Right lobe of liver (tissue), 6 donors: Measurements from ENCODE around the gene FAM83D. TPM values are rescaled to one million over a fixed set of nuclear protein-coding genes. Genes with fewer than 3 reads are reported as not detected.
A peak's percentile ranks its signal among the peaks of the same experiment; 100 is the strongest.

Experiments used
- ATAC-seq, 4 donors: fragments of 200-7000 bp; cut with Tn5 transposase; one replicate each; pipeline ENCODE4 v1.9.1; 2020; ENCODE audit warnings: mild to moderate bottlenecking in 4 of 4, moderate library complexity in 4 of 4
- DNase-seq, 3 donors: peaks; one replicate each; pipeline ENCODE4 v3.0.0-alpha.2; 2020
- H3K27ac ChIP-seq, 3 donors: fragments of 200-600 bp; one replicate each; pipeline ENCODE4 v1.8.0; 2022
- H3K27me3 ChIP-seq, 2 donors: fragments of 200-600 bp; one replicate each; pipeline ENCODE4 v1.8.0; 2022
- H3K36me3 ChIP-seq, 4 donors: fragments of 200-600 bp; sonication (generic) in 1 of 4; one replicate each; pipeline versions ENCODE4 v1.5.1 to v1.8.0; 2017 to 2022; ENCODE audit warnings: control low read depth in 1 of 4
- H3K4me1 ChIP-seq, 4 donors: fragments of 200-600 bp; sonication (generic) in 1 of 4; one replicate each; pipeline versions ENCODE4 v1.5.1 to v1.8.0; 2017 to 2022; ENCODE audit warnings: control low read depth in 1 of 4
- H3K4me3 ChIP-seq, 3 donors: fragments of 200-600 bp; one replicate each; pipeline ENCODE4 v1.8.0; 2022
- H3K9me3 ChIP-seq, 4 donors: fragments of 200-600 bp; sonication (generic) in 1 of 4; one replicate each; pipeline versions ENCODE4 v1.5.1 to v1.8.0; 2017 to 2022; ENCODE audit warnings: control low read depth in 1 of 4
- CTCF ChIP-seq, 4 donors: fragments of 200-600 bp in 3 of 4; fragments of 450-650 bp in 1 of 4; IDR thresholded peaks; one replicate each; pipeline versions ENCODE4 v1.5.1 to v1.8.0; 2016 to 2022; ENCODE audit warnings: antibody characterized with exemption in 4 of 4, mild to moderate bottlenecking in 2 of 4
- POLR2A ChIP-seq: fragments of 450-650 bp; IDR thresholded peaks from one replicate; pipeline ENCODE4 v1.6.1; 2017; ENCODE audit warnings: antibody characterized with exemption, mild to moderate bottlenecking
- WGBS: methylation state at CpG from one replicate; pipeline ENCODE4 v1.1.6; 2018; ENCODE audit warnings: low coverage, low lambda C conversion rate; ENCODE audit not compliant: insufficient coverage; ENCODE audit errors: missing lambda C conversion rate; 5-methylcytosine and 5-hydroxymethylcytosine counted together
- intact Hi-C, 2 donors: fragments of 100-400 bp; cut with DNase I; formaldehyde crosslinking; loops; one replicate each; pipeline versions ENCODE4 v1.11.2 to v1.14.1; 2022
- total RNA-seq, 6 experiments: library from RNA; depleted of rRNA in 2 of 6; stranded (reverse); fragments of >200 nt in 2 of 6; fragmentation: NEBNext Ultra II Directional in 3 of 6; extraction: Animal tissue kit (Norgen Biotek cat#: 25700) in 3 of 6; gene quantifications; one replicate each; pipeline versions ENCODE4 v1.1.0 to v1.2.4, GENCODE V29; 2016 to 2023
- donor health status: DM: no; HTN: yes; CAD: no.
- donor health status: DM: no; HTN: no; CAD: no.
- donor health status: DM: no; HTN: no; CAD: no.
- donor health status: DM: no; HTN: yes; CAD: no.
- donor health status: DM: no; HTN: yes; CAD: no.

FAM83D gene
- total RNA-seq, 6 experiments from 2014 or later, result 0.83 to 3.3 (median 1.7) TPM

GRCh38 chr20:38932457-38933120, 6.4 kb downstream of the FAM83D start:
- Histone ChIP-seq H3K4me3 (no peak overlapping the region), H3K27ac (no peak overlapping the region), H3K4me1 (no peaks in the 10 kb centered on the region), H3K9me3 (no peaks in the 10 kb centered on the region), H3K36me3 (no peaks in the 10 kb centered on the region), H3K27me3 (no peaks in the 10 kb centered on the region)
- WGBS, result 60% methylated on average over 6 of the region's 9 CpGs
- ATAC-seq, result no peak
- no peak for DNase-seq
- TF ChIP-seq CTCF (IDR thresholded peaks at IDR 0.05) (no peak), POLR2A (no peak)
- intact Hi-C loops, result no loop called here

- no peak for TF ChIP-seq CTCF (IDR thresholded peaks at IDR 0.05)
- TF ChIP-seq POLR2A, result no peak
- intact Hi-C loops, result no loop called here
- DNase-seq, result no peak
- Histone ChIP-seq H3K4me1 (no peaks in the 10 kb centered on the region), H3K4me3 (no peak overlapping the region), H3K9me3 (no peaks in the 10 kb centered on the region), H3K27ac (no peak overlapping the region), H3K36me3 (no peaks in the 10 kb centered on the region), H3K27me3 (no peaks in the 10 kb centered on the region)
- ATAC-seq, result no peak
- 93% methylated on average over 5 of the region's 5 CpGs for WGBS
Observed at GRCh38 chr20:38934530-38934929, 8.3 kb downstream of the FAM83D start.

GRCh38 chr20:38935285-38935684, 9.1 kb downstream of the FAM83D start:
- Histone ChIP-seq H3K4me1 (no peaks in the 10 kb centered on the region), H3K27me3 (no peaks in the 10 kb centered on the region), H3K9me3 (no peaks in the 10 kb centered on the region), H3K36me3 (no peaks in the 10 kb centered on the region), H3K27ac (no peak overlapping the region), H3K4me3 (no peak overlapping the region)
- DNase-seq (no peak), ATAC-seq (peak; percentile 15 to 75 (median 66))
- intact Hi-C loops, result no loop called here
- WGBS, result 57% methylated on average over 3 of the region's 3 CpGs
- no peak for TF ChIP-seq POLR2A
- TF ChIP-seq CTCF (IDR thresholded peaks at IDR 0.05), result peak in 3 of 4 donors; percentile 26 to 35 (median 28)

- ATAC-seq, result no peak
- H3K27ac ChIP-seq, result no peak overlapping the region
- no CpG with 5 or more reads among the region's 5 CpGs for WGBS
Observed at GRCh38 chr20:38935967-38936407, 9.8 kb downstream of the FAM83D start.

More at GRCh38 chr20:38935967-38936407, 9.8 kb downstream of the FAM83D start:
- TF ChIP-seq CTCF (IDR thresholded peaks at IDR 0.05) (no peak), POLR2A (no peak)
- intact Hi-C loops, result no loop called here
- H3K9me3 ChIP-seq, result no peaks in the 10 kb centered on the region
- no peaks in the 10 kb centered on the region for H3K36me3 ChIP-seq
- H3K4me1 ChIP-seq, result no peaks in the 10 kb centered on the region
- H3K27me3 ChIP-seq, result no peaks in the 10 kb centered on the region
- no peak for DNase-seq
- H3K4me3 ChIP-seq, result no peak overlapping the region
